IPS-18a (cell line): Measurements from ENCODE around the gene RUVBL1.
"Not testable (repeated sequence)": the region's sequence is repeated elsewhere in the genome, so short reads cannot be mapped to it uniquely, and the experiment has no call there.

ENCODE experiments used
- H3K27ac ChIP-seq: one replicate; pipeline ENCODE4 v1.5.1; 2013; ENCODE audit warnings: low read length
- H3K27me3 ChIP-seq: one replicate; pipeline ENCODE4 v1.6.1; 2013; ENCODE audit warnings: mild to moderate bottlenecking, low read length; ENCODE audit not compliant: control insufficient read depth, insufficient read depth
- H3K36me3 ChIP-seq: one replicate; pipeline ENCODE4 v1.6.1; 2013; ENCODE audit warnings: low read depth, low read length; ENCODE audit not compliant: control insufficient read depth
- H3K4me1 ChIP-seq: one replicate; pipeline ENCODE4 v1.6.1; 2013; ENCODE audit warnings: low read depth, low read length; ENCODE audit not compliant: control insufficient read depth
- H3K4me3 ChIP-seq: one replicate; pipeline ENCODE4 v1.5.1; 2013; ENCODE audit warnings: low read length
- H3K9ac ChIP-seq: one replicate; pipeline ENCODE4 v1.6.1; 2013; ENCODE audit warnings: mild to moderate bottlenecking, low read length, moderate library complexity
- H3K9me3 ChIP-seq: one replicate; pipeline ENCODE4 v1.6.1; 2013; ENCODE audit warnings: low read depth, low read length; ENCODE audit not compliant: control insufficient read depth

The RUVBL1 gene

DNA sequence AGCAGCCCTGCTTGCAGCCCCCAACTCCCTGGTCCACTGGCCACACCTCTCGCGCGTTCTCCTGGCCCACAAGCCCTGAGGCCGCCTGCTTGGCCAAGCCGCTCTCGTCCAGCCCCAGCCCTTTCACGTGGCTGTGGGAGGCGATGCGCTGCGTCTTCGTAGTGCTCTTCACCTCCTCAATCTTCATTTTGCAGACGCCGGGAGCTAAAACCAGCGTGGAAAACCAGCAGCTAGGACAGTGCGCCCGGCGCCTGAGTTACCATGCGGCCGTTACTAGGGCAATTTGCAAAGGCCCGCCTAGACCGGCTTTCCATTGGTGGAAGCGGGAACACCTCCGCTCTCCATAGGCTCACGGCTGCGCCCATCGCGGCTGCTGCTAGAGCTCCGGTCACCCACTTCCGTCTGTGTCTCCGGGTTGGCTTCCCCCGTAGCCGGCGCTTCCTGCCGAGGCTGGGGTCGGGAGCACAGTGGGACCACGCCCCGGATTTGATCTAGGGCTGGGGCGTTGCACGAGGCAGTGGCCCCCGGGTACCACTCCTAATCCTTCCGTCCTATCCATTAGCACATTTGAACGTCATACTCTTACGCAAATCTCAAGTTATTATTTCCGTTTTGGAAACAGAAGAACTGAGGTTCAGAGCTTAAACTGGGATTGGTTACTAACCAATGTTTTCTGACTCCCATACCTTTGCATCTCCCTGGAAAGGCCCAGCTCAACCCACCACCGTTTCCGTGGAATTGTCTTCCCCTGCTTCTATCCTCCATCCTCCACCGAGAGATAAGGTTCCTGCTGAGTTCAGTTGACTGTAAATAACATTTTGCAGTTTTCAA, at the start of gene RUVBL1:
Gene RUVBL1 (minus strand): TSS at position 275 of the 831 bp plus-strand sequence. CDS start 88 bp downstream, at position 187.
- Histone ChIP-seq H3K36me3 (peaks cover 6% of the 10 kb centered on the region), H3K9ac (peak within 1 kb of the TSS; percentile 98), H3K27me3 (no peaks in the 10 kb centered on the region), H3K4me3 (peak within 1 kb of the TSS; percentile 95), H3K9me3 (no peaks in the 10 kb centered on the region), H3K4me1 (peaks cover 4% of the 10 kb centered on the region), H3K27ac (peak within 1 kb of the TSS; percentile 96)

- no peaks in the 10 kb centered on the region for H3K36me3 ChIP-seq
- H3K27me3 ChIP-seq: no peaks in the 10 kb centered on the region
- H3K27ac ChIP-seq: no peak overlapping the region
- no peaks in the 10 kb centered on the region for H3K9me3 ChIP-seq
- H3K4me3 ChIP-seq: no peak overlapping the region
- H3K4me1 ChIP-seq: peaks cover 14% of the 10 kb centered on the region
- no peak overlapping the region for H3K9ac ChIP-seq
Observed at GRCh38 chr3:128173200-128173599, 49.6 kb upstream of the RUVBL1 start.

DNA sequence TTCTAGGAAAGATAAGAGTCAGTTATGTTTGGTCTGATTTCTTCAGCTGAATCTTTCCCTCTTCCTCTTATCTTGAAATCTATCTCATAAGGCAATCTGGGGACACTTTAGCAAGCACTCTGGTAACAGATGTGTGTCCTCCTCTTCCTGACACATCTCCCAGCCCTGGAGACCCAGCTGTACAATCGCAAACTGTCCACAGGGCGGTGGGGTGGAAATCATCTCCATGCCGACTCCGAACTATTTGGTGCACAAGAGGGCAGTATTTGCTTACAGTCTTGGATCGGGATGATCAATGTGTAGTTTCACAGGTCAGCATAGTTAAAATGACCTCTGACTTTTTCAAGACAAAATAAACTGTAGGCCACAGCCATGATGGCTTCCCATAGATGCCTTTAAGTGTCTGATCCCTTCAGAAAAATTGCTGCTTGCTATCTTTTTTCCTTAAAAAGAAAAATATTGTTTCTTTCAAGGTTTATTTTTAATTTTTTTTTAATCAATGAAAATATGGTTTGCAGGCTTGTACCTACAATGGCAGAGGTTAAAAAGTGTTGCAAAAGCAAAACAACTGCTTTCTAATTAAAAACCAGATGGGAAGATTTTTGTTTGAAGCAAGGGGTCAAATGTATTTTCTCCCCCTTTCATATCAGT, 47.4 kb upstream of the RUVBL1 start:
- Histone ChIP-seq H3K9me3 (no peaks in the 10 kb centered on the region), H3K36me3 (no peaks in the 10 kb centered on the region), H3K4me1 (peaks cover 16% of the 10 kb centered on the region), H3K9ac (no peak overlapping the region), H3K4me3 (no peak overlapping the region), H3K27ac (no peak overlapping the region), H3K27me3 (no peaks in the 10 kb centered on the region)

DNA sequence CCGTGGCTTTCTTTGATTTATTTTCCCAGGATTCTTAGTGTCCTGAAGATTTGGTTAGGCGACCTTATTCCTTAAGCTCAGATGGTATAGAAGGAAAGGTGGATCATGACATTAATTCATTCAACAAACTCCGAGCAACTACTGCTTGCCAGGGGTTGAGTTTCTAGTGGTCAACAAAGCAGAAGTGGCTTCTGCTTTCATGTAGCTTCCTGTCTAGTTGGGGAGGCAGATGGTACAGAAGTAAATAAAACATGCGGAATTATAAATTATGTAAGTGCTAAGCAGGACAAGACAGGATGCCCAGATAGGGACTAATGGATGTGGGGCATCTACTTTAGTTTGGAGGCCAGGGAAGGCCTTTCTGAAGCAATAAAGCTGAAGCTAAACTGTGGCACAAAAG, 45.2 kb upstream of the RUVBL1 start:
- H3K9ac ChIP-seq: no peak overlapping the region
- H3K27ac ChIP-seq: no peak overlapping the region
- peaks cover 13% of the 10 kb centered on the region for H3K4me1 ChIP-seq
- H3K4me3 ChIP-seq: no peak overlapping the region
- H3K36me3 ChIP-seq: no peaks in the 10 kb centered on the region
- no peaks in the 10 kb centered on the region for H3K9me3 ChIP-seq
- no peaks in the 10 kb centered on the region for H3K27me3 ChIP-seq

DNA sequence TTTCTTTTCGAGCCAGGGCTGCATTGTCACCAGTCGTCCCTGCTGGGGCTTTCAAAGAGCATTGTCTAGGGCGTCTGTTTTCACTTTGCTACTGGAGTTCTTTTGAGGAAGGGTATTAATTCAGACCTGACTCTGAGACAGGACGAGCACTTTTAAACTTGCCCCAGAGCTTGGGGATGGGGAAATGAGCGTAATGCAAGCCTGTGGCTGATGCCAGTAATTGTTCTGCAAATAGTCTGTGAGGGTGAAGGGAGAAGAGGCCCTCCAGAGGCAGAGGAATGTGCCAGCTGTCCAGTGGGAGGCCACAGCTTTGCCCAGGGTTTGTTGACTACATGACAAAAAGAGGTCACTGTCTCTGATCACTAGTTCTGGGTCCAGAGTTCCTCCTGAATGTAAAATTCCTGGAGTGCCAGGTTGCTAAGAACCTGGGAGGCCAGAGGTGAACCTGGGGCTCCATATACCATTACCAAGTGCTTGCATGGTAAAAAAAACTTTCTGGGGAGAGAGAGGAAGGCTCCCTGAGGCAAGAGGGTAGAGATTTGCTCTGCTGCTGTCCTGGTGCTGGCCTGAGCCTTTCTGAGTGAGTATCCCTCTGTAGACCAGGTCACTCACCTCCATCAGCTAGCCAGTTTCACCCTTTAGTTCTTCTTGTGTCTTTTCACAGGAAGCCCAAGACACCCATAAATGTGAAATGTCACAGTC, 44.5 kb upstream of the RUVBL1 start:
- Histone ChIP-seq H3K9ac (no peak overlapping the region), H3K9me3 (no peaks in the 10 kb centered on the region)

DNA sequence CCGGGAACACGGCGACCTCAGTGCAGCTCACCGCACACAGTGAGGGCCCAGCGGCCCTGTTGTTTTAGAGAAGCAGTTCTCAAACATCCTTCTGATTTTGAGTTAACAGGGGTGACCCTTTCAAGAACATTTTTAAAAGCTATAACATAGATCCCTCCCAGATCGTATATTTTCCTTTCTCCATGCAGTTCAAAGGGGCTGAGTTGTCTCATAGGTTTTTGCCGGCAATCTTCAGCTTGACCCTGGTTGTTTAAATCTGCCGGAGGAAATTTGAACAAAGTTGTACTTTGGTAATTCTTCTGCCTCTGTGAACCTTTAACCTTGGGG, 44.0 kb upstream of the RUVBL1 start:
- Histone ChIP-seq H3K4me3 (no peak overlapping the region), H3K36me3 (no peaks in the 10 kb centered on the region), H3K27ac (no peak overlapping the region), H3K9ac (no peak overlapping the region), H3K9me3 (no peaks in the 10 kb centered on the region), H3K4me1 (peaks cover 13% of the 10 kb centered on the region), H3K27me3 (no peaks in the 10 kb centered on the region)

More for the DNA sequence above, 44.5 kb upstream of the RUVBL1 start:
- H3K4me1 ChIP-seq: peaks cover 13% of the 10 kb centered on the region
- no peaks in the 10 kb centered on the region for H3K27me3 ChIP-seq
- no peak overlapping the region for H3K27ac ChIP-seq
- no peaks in the 10 kb centered on the region for H3K36me3 ChIP-seq
- H3K4me3 ChIP-seq: no peak overlapping the region

- no peaks in the 10 kb centered on the region for H3K27me3 ChIP-seq
- H3K4me3 ChIP-seq: no peak overlapping the region
- no peak overlapping the region for H3K27ac ChIP-seq
- peaks cover 13% of the 10 kb centered on the region for H3K4me1 ChIP-seq
- H3K9me3 ChIP-seq: no peaks in the 10 kb centered on the region
- no peak overlapping the region for H3K9ac ChIP-seq
- no peaks in the 10 kb centered on the region for H3K36me3 ChIP-seq
Observed at GRCh38 chr3:128166971-128167453, 43.4 kb upstream of the RUVBL1 start.

- H3K4me1 ChIP-seq: peaks cover 11% of the 10 kb centered on the region
- no peaks in the 10 kb centered on the region for H3K27me3 ChIP-seq
- no peaks in the 10 kb centered on the region for H3K9me3 ChIP-seq
- no peaks in the 10 kb centered on the region for H3K36me3 ChIP-seq
- no peak overlapping the region for H3K9ac ChIP-seq
- no peak overlapping the region for H3K27ac ChIP-seq
- H3K4me3 ChIP-seq: no peak overlapping the region
Observed at GRCh38 chr3:128163432-128163831, 39.8 kb upstream of the RUVBL1 start.

GRCh38 chr3:128160661-128161060, 37.0 kb upstream of the RUVBL1 start:
- Histone ChIP-seq H3K9ac (no peak overlapping the region), H3K4me3 (no peak overlapping the region), H3K27me3 (no peaks in the 10 kb centered on the region), H3K36me3 (no peaks in the 10 kb centered on the region), H3K9me3 (no peaks in the 10 kb centered on the region), H3K27ac (no peak overlapping the region), H3K4me1 (no peaks in the 10 kb centered on the region)

GRCh38 chr3:128155616-128156360, 32.2 kb upstream of the RUVBL1 start:
- Histone ChIP-seq H3K4me3 (no peak overlapping the region), H3K9ac (no peak overlapping the region), H3K27me3 (peaks cover 10% of the 10 kb centered on the region), H3K27ac (no peak overlapping the region), H3K9me3 (no peaks in the 10 kb centered on the region), H3K36me3 (no peaks in the 10 kb centered on the region), H3K4me1 (peaks cover 3% of the 10 kb centered on the region)

GRCh38 chr3:128154354-128154753, 30.7 kb upstream of the RUVBL1 start:
- not testable (repeated sequence) for H3K4me1 ChIP-seq, H3K36me3 ChIP-seq, H3K27ac ChIP-seq, H3K9me3 ChIP-seq
- peak overlapping the region; percentile 54 for H3K9ac ChIP-seq
- H3K4me3 ChIP-seq: peak overlapping the region; percentile 78
- H3K27me3 ChIP-seq: peaks cover 10% of the 10 kb centered on the region
